CD14-positive monocyte (primary cell): ENCODE data around the gene MAVS. TPM values are rescaled to one million over a fixed set of nuclear protein-coding genes. Genes with fewer than 3 reads are reported as not detected.
"Not testable (repeated sequence)": the region's sequence is repeated elsewhere in the genome, so short reads cannot be mapped to it uniquely, and the experiment has no call there.

ENCODE experiments used
- DNase-seq, 3 donors: peaks; one replicate each; pipeline ENCODE4 v3.0.0-alpha.2; 2011 to 2022
- H2AFZ ChIP-seq: 2 replicates; pipeline ENCODE4 v1.6.0; 2012; ENCODE audit warnings: mild to moderate bottlenecking, low read depth, low read length, inconsistent platforms; ENCODE audit not compliant: insufficient read depth, poor library complexity, severe bottlenecking
- H3K27ac ChIP-seq, 2 donors: 1 replicate in 1 of 2; 2 replicates in 1 of 2; pipeline ENCODE4 v1.5.1; 2012 to 2013; ENCODE audit warnings: low read length in 2 of 2, control low read depth in 1 of 2, inconsistent platforms in 1 of 2, low read depth in 1 of 2, mild to moderate bottlenecking in 1 of 2
- H3K27me3 ChIP-seq, 2 donors: one replicate each; pipeline versions ENCODE4 v1.6.0 to v1.6.1; 2011 to 2013; ENCODE audit warnings: low read length in 2 of 2; ENCODE audit not compliant: control insufficient read depth in 2 of 2, insufficient read depth in 2 of 2
- H3K36me3 ChIP-seq, 2 donors: replicated peaks in 1 of 2; 1 replicate in 1 of 2; 2 replicates in 1 of 2; pipeline versions ENCODE4 v1.5.1 to v1.6.1; 2012 to 2013; ENCODE audit warnings: low read length in 2 of 2, control low read depth in 1 of 2, inconsistent platforms in 1 of 2, mild to moderate bottlenecking in 1 of 2; ENCODE audit not compliant: insufficient read depth in 2 of 2, control insufficient read depth in 1 of 2
- H3K4me1 ChIP-seq, 2 donors: 1 replicate in 1 of 2; 2 replicates in 1 of 2; pipeline versions ENCODE4 v1.5.1 to v1.6.1; 2012 to 2013; ENCODE audit warnings: low read length in 2 of 2, control low read depth in 1 of 2, inconsistent platforms in 1 of 2, mild to moderate bottlenecking in 1 of 2, moderate library complexity in 1 of 2; ENCODE audit not compliant: insufficient read depth in 2 of 2, control insufficient read depth in 1 of 2
- H3K4me2 ChIP-seq: replicated peaks from 2 replicates; pipeline ENCODE3; 2012; ENCODE audit warnings: low read length, moderate library complexity, mild to moderate bottlenecking; ENCODE audit not compliant: poor library complexity, severe bottlenecking; ENCODE audit errors: extremely low read depth
- H3K4me3 ChIP-seq, 3 experiments: fragments of 200-600 bp in 1 of 3; sonication (generic) in 1 of 3; replicated peaks in 1 of 3; 1 replicate in 2 of 3; 2 replicates in 1 of 3; pipeline ENCODE4 v1.5.1; 2011 to 2013; ENCODE audit warnings: low read length in 3 of 3, mild to moderate bottlenecking in 3 of 3, control low read depth in 2 of 3, low read depth in 2 of 3, inconsistent platforms in 1 of 3, moderate library complexity in 1 of 3
- H3K79me2 ChIP-seq: 2 replicates; pipeline ENCODE4 v1.6.0; 2012; ENCODE audit warnings: mild to moderate bottlenecking, control low read depth, inconsistent platforms, low read length, moderate library complexity; ENCODE audit not compliant: insufficient read depth
- H3K9ac ChIP-seq: 2 replicates; pipeline ENCODE4 v1.6.0; 2017; ENCODE audit warnings: low read length, mild to moderate bottlenecking; ENCODE audit not compliant: insufficient read depth, poor library complexity, severe bottlenecking
- H3K9me3 ChIP-seq, 2 donors: replicated peaks in 1 of 2; 1 replicate in 1 of 2; 2 replicates in 1 of 2; pipeline versions ENCODE4 v1.5.1 to v1.6.1; 2012 to 2013; ENCODE audit warnings: low read length in 2 of 2, control low read depth in 1 of 2; ENCODE audit not compliant: control insufficient read depth in 1 of 2, insufficient read depth in 1 of 2
- H4K20me1 ChIP-seq: 2 replicates; pipeline ENCODE4 v1.6.0; 2012; ENCODE audit warnings: mild to moderate bottlenecking, low read length, control low read depth, moderate library complexity; ENCODE audit not compliant: insufficient read depth
- H3K27ac Mint-ChIP-seq, 7 donors: one replicate each; pipeline ENCODE4 v1.8.0; 2020; ENCODE audit warnings: mild to moderate bottlenecking in 7 of 7, mixed read lengths in 7 of 7, moderate library complexity in 6 of 7, inconsistent platforms in 2 of 7
- H3K27me3 Mint-ChIP-seq, 3 donors: one replicate each; pipeline ENCODE4 v1.8.0; 2021 to 2022; ENCODE audit warnings: low read depth in 3 of 3, mild to moderate bottlenecking in 3 of 3, mixed read lengths in 3 of 3, moderate library complexity in 3 of 3, inconsistent platforms in 1 of 3
- H3K36me3 Mint-ChIP-seq, 2 donors: one replicate each; pipeline ENCODE4 v1.8.0; 2020; ENCODE audit warnings: mixed read lengths in 2 of 2, inconsistent platforms in 1 of 2, mild to moderate bottlenecking in 1 of 2
- H3K4me1 Mint-ChIP-seq: one replicate; pipeline ENCODE4 v1.8.0; 2020; ENCODE audit warnings: mild to moderate bottlenecking, mixed read lengths
- H3K4me3 Mint-ChIP-seq, 2 donors: one replicate each; pipeline ENCODE4 v1.8.0; 2020; ENCODE audit warnings: mild to moderate bottlenecking in 2 of 2, mixed read lengths in 2 of 2, moderate library complexity in 1 of 2
- H3K9me3 Mint-ChIP-seq, 7 donors: one replicate each; pipeline ENCODE4 v1.8.0; 2020 to 2022; ENCODE audit warnings: mixed read lengths in 7 of 7, mild to moderate bottlenecking in 6 of 7, moderate library complexity in 6 of 7, inconsistent platforms in 2 of 7
- WGBS: methylation state at CpG from one replicate; pipeline ENCODE4 v1.1.5; 2013; ENCODE audit warnings: missing lambda C conversion rate; ENCODE audit not compliant: insufficient coverage; 5-methylcytosine and 5-hydroxymethylcytosine counted together
- intact Hi-C, 2 donors: fragments of 100-400 bp; cut with micrococcal nuclease; formaldehyde crosslinking; loops; one replicate each; pipeline versions ENCODE4 v1.15.0 to v1.15.1; 2023
- polyA plus RNA-seq, 3 donors: library from polyadenylated mRNA; depleted of rRNA in 1 of 3; unstranded in 2 of 3; stranded (reverse) in 1 of 3; fragments of 300-500 nt in 2 of 3; fragments of >200 nt in 1 of 3; fragmentation: Illumina TruSeq in 2 of 3; gene quantifications; 1 replicate in 2 of 3; 2 replicates in 1 of 3; pipeline ENCODE4 v1.2.3, GENCODE V29; 2012 to 2021
- TF ChIP-seq, protein P1 (sequence below): fragments of 200-600 bp; IDR thresholded peaks from one replicate; pipeline ENCODE4 v1.8.0; 2022; ENCODE audit warnings: antibody characterized with exemption, mild to moderate bottlenecking

MAVS gene
- polyA plus RNA-seq, 3 donors: 1.8 to 16.6 (median 3.2) TPM

DNA sequence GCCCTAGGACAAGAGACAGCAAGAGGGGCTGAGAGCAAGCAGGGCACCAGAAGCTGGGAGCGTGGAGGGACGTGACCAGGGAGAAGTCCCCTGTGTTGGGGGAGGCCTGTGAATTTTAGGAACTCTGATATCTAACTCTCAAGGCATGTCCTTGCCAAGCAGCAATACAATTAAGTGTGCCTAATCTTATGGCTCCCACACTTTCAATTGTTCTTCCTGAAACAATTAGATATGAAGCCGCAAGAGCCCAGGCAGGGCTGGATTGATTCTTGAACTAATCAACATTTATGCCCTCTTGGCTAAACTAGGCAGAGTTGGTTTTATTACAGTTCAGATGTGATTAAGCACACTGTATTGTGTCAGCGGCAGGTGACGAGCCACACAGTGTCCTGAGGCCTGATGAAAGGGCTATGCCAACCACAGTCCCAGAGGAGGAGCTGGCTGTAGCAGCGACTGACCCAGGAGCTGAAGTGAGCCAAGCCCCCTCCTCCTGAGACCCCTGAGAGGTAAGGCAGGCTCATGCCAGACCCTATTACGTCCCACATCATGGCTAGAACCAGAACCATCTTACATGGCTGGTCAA is 4.2 kb upstream of the MAVS start:
- TF ChIP-seq, protein P1, sequence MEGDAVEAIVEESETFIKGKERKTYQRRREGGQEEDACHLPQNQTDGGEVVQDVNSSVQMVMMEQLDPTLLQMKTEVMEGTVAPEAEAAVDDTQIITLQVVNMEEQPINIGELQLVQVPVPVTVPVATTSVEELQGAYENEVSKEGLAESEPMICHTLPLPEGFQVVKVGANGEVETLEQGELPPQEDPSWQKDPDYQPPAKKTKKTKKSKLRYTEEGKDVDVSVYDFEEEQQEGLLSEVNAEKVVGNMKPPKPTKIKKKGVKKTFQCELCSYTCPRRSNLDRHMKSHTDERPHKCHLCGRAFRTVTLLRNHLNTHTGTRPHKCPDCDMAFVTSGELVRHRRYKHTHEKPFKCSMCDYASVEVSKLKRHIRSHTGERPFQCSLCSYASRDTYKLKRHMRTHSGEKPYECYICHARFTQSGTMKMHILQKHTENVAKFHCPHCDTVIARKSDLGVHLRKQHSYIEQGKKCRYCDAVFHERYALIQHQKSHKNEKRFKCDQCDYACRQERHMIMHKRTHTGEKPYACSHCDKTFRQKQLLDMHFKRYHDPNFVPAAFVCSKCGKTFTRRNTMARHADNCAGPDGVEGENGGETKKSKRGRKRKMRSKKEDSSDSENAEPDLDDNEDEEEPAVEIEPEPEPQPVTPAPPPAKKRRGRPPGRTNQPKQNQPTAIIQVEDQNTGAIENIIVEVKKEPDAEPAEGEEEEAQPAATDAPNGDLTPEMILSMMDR: no peak
- Histone ChIP-seq H3K9ac (no peak overlapping the region), H3K27ac (no peak overlapping the region), H2AFZ (no peak overlapping the region), H3K4me2 (no peak overlapping the region), H3K4me3 (no peak overlapping the region), H3K9me3 (no peaks in the 10 kb centered on the region), H4K20me1 (peaks cover 1% of the 10 kb centered on the region), H3K36me3 (no peaks in the 10 kb centered on the region), H3K27me3 (no peaks in the 10 kb centered on the region), H3K79me2 (peaks cover 15% of the 10 kb centered on the region), H3K4me1 (peaks cover 24 to 32% of the 10 kb centered on the region in 2 donors)
- no peak for DNase-seq
- Mint-ChIP-seq H3K36me3 (no peaks in the 10 kb centered on the region), H3K4me3 (no peak overlapping the region), H3K27ac (no peak overlapping the region), H3K27me3 (no peaks in the 10 kb centered on the region), H3K4me1 (peaks cover 29% of the 10 kb centered on the region), H3K9me3 (no peaks in the 10 kb centered on the region)
- intact Hi-C loops: loop anchor here in 1 of 2 donors (10.0 kb wide), 1 partner anchor 58 kb away; the partner anchor contains the start of genes CENPB and SPEF1
- WGBS: 59% methylated on average over 2 of the region's 7 CpGs

DNA sequence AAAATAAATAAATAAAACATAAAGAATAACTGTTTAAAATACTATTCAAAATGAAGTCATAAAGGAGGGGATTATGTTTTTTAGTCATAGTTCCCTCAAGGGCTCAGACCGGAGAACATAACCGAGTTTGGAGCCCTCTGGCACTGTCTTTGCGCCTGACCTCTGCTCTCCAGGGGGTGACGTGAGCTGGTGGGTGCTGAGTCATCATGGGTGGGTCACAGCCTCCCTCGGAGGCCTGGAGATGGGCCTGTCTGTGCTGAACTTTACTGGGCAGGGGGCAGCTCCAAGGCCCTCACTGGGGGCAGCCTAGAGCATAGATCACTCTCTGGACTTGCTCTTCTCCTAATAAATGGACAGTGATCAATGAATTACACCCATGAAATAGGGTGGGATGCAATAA is 3.1 kb upstream of the MAVS start:
- peaks cover 9% of the 10 kb centered on the region for H4K20me1 ChIP-seq
- H3K9ac ChIP-seq: no peak overlapping the region
- TF ChIP-seq, protein P1: no peak
- H3K36me3 ChIP-seq: no peaks in the 10 kb centered on the region
- H3K36me3 Mint-ChIP-seq: no peaks in the 10 kb centered on the region
- H3K9me3 Mint-ChIP-seq: no peaks in the 10 kb centered on the region
- no peaks in the 10 kb centered on the region for H3K9me3 ChIP-seq
- peaks cover 26 to 37% of the 10 kb centered on the region in 2 donors for H3K4me1 ChIP-seq
- H2AFZ ChIP-seq: no peak overlapping the region
- no peak overlapping the region for H3K27ac ChIP-seq
- no peak overlapping the region for H3K4me2 ChIP-seq
- no peaks in the 10 kb centered on the region for H3K27me3 ChIP-seq
- H3K4me1 Mint-ChIP-seq: peaks cover 37% of the 10 kb centered on the region
- intact Hi-C loops: loop anchor here in 1 of 2 donors (10.0 kb wide), 1 partner anchor 59 kb away; the partner anchor contains the start of genes CENPB and SPEF1
- DNase-seq: peak in 1 of 3 donors; percentile 29
- no peaks in the 10 kb centered on the region for H3K27me3 Mint-ChIP-seq
- 39% methylated on average over 4 of the region's 5 CpGs for WGBS
- H3K4me3 ChIP-seq: no peak overlapping the region
- no peak overlapping the region for H3K4me3 Mint-ChIP-seq
- peak overlapping the region in 1 of 7 donors; percentile 51 for H3K27ac Mint-ChIP-seq
- H3K79me2 ChIP-seq: peaks cover 26% of the 10 kb centered on the region

DNA sequence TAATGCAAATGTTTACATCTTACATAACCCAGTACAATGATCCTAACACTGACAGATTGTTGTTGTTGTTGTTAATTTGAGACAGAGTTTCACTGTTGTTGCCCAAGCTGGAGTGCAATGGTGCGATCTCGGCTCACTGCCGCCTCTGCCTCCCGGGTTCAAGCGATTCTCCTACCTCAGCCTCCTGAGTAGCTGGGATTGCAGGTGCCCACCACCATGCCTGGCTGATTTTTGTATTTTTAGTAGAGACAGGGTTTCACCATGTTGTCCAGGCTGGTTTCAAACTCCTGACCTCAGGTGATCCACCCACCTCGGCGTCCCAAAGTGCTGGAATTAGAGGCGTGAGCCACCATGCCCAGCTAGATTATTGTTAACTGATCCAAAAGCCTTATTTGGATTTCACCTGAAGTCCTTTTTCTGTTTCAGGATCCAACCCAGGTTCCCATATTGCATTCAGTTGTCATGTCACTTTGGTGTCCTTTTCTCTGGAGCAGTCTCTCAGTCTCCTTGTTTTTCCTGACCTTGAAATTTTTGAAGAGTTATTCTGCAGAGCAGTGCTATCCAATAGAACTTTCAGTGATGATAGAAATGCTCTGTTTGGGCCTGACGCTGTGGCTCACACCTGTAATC is 2.5 kb upstream of the MAVS start:
- not testable (repeated sequence) for DNase-seq, H3K36me3 Mint-ChIP-seq, H3K27me3 ChIP-seq, H2AFZ ChIP-seq, H3K9me3 ChIP-seq, H3K4me3 ChIP-seq, H3K9ac ChIP-seq, H3K9me3 Mint-ChIP-seq, H3K27me3 Mint-ChIP-seq, H3K4me3 Mint-ChIP-seq, H3K4me2 ChIP-seq, H3K36me3 ChIP-seq, H3K27ac ChIP-seq
- WGBS: 100% methylated on average over 4 of the region's 9 CpGs
- peak overlapping the region in 1 of 7 donors; percentile 18 for H3K27ac Mint-ChIP-seq
- intact Hi-C loops: loop anchor here in 1 of 2 donors (10.0 kb wide), 1 partner anchor 59 kb away; the partner anchor contains the start of genes CENPB and SPEF1
- H4K20me1 ChIP-seq: peaks cover 16% of the 10 kb centered on the region
- peaks cover 20 to 31% of the 10 kb centered on the region in 2 donors for H3K4me1 ChIP-seq
- H3K79me2 ChIP-seq: peaks cover 32% of the 10 kb centered on the region
- H3K4me1 Mint-ChIP-seq: peaks cover 37% of the 10 kb centered on the region
